K562 (cell line): ENCODE data around the gene DARS2. TPM values are rescaled to one million over a fixed set of nuclear protein-coding genes. Genes with fewer than 3 reads are reported as not detected.

ENCODE experiments used
- HDGF ChIP-seq: fragments of 450-650 bp; IDR thresholded peaks from 2 replicates; pipeline ENCODE4 v1.6.1; 2016
- HMG20B ChIP-seq: fragments of 250-450 bp; sonication (Bioruptor Pico); IDR thresholded peaks from 2 replicates; pipeline ENCODE4 v1.5.0; 2021; ENCODE audit warnings: mild to moderate bottlenecking
- POLR2B ChIP-seq: fragments of 450-650 bp; IDR thresholded peaks from 2 replicates; pipeline ENCODE4 v1.6.1; 2018; ENCODE audit warnings: low read depth; ENCODE audit not compliant: partially characterized antibody
- SIN3A ChIP-seq, 2 experiments: fragments of 150-350 bp in 1 of 2; IDR thresholded peaks; 2 replicates each; pipeline ENCODE4 v1.6.1; 2011 to 2016; ENCODE audit warnings: borderline replicate concordance in 2 of 2, low read depth in 2 of 2, low read length in 2 of 2, mild to moderate bottlenecking in 2 of 2, moderate library complexity in 2 of 2; ENCODE audit not compliant: control insufficient read depth in 1 of 2
- SMAD2 ChIP-seq: fragments of 150-350 bp; IDR thresholded peaks from 2 replicates; pipeline ENCODE4 v1.6.1; 2014; ENCODE audit warnings: low read depth, mild to moderate bottlenecking, low read length
- SRSF9 ChIP-seq: fragments of 200-400 bp; formaldehyde crosslinking; IDR thresholded peaks from 2 replicates; pipeline ENCODE4 v1.6.1; 2017; ENCODE audit warnings: low read depth, low read length, borderline replicate concordance
- ZKSCAN8 ChIP-seq: fragments of 200-800 bp; sonication (Bioruptor generic); IDR thresholded peaks from 2 replicates; pipeline ENCODE4 v1.6.1; 2016; ENCODE audit warnings: missing genetic modification characterization, missing compliant biosample characterization
- polyA plus RNA-seq, 8 experiments: library from polyadenylated mRNA; depleted of rRNA in 4 of 8; stranded (reverse) in 5 of 8; unstranded in 3 of 8; fragments of >200 nt; fragmentation: Nextera tagmentation in 2 of 8; fragmentation: Illumina TruSeq in 1 of 8; extraction: Ambion mirVana in 2 of 8; extraction: Trizol in 1 of 8; gene quantifications; 2 replicates each; pipeline versions ENCODE4 v1.2.1 to v1.2.3, GENCODE V29; 2011 to 2014; ENCODE audit warnings: inconsistent platforms in 1 of 8, missing spikeins in 1 of 8
- total RNA-seq, 7 experiments: library from RNA; depleted of rRNA in 6 of 7; stranded (reverse); fragments of >200 nt in 6 of 7; fragmentation: Illumina TruSeq in 2 of 7; extraction: Trizol in 2 of 7; gene quantifications; 2 replicates each; pipeline versions ENCODE4 v1.2.1 to v1.2.3, GENCODE V29; 2011 to 2021; ENCODE audit warnings: low replicate concordance in 1 of 7
- TF ChIP-seq, protein P1 (sequence below): conservative IDR thresholded peaks from 2 replicates; pipeline ENCODE4 v1.6.1; 2011; ENCODE audit warnings: low read depth, mild to moderate bottlenecking, low read length; ENCODE audit not compliant: control insufficient read depth
- TF ChIP-seq, protein P2 (sequence below): fragments of 200-600 bp; sonication (generic); IDR thresholded peaks from one replicate; pipeline ENCODE4 v1.6.1; 2012; ENCODE audit warnings: mild to moderate bottlenecking, low read depth, low read length, inconsistent platforms
- TF ChIP-seq, protein P3 (sequence below): sonication (generic); formaldehyde crosslinking; IDR thresholded peaks from 2 replicates; pipeline ENCODE4 v1.9.0; 2022; ENCODE audit warnings: mild to moderate bottlenecking, missing genetic modification reagents
- TF ChIP-seq, protein P4 (sequence below), 2 experiments: IDR thresholded peaks in 1 of 2; conservative IDR thresholded peaks in 1 of 2; 2 replicates each; pipeline ENCODE4 v1.6.1; 2016; ENCODE audit warnings: low read depth in 2 of 2, mild to moderate bottlenecking in 1 of 2, missing compliant biosample characterization in 1 of 2, missing genetic modification characterization in 1 of 2, moderate library complexity in 1 of 2

Gene DARS2
- total and polyA plus RNA-seq, 9 of the 15 experiments (the other 6 are each of a cell fraction or from before 2014, with no cell fraction given): 36.4 to 96.7 (median 68.6) TPM

DNA sequence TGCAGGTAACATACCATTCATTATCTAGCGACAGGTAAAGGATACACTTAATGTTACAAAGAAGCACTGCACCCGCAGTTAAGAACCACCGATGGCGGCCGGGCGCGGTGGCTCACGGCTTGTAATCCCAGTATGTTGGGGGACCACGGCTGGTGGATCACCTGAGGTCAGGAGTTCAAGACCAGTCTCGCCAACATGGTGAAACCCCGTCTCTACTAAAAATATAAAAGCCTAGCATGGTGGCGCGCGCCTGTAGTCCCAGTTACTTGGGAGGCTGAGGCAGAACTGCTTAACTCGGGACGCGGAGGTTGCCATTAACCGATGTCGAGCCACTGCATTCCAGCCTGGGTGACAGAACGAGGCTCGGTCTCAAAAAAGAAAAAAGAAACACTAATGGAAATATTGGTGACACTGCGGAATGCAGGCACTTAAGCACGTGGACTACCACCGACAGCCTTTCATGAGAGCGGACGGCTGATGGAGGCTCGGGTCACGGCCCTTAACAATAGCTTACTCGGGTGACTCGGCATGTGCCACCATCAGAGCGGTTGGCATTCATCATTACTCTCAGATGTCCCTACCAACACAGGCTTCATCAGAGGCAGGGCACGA, 42.8 kb downstream of the DARS2 start (continued):
- TF ChIP-seq ZKSCAN8 (CRISPR knock-in tag): no peak
- TF ChIP-seq HMG20B (CRISPR knock-in tag): no peak
- peak in 1 of 2 experiments; percentile 66; a peak in 2 of 4 replicates for TF ChIP-seq SIN3A (IDR thresholded peaks at IDR 0.05; ENCODE audit: borderline replicate concordance in 2 of 2, control insufficient read depth in 1 of 2, low read depth in 2 of 2, low read length in 2 of 2)
- TF ChIP-seq POLR2B: no peak
- TF ChIP-seq, protein P1, sequence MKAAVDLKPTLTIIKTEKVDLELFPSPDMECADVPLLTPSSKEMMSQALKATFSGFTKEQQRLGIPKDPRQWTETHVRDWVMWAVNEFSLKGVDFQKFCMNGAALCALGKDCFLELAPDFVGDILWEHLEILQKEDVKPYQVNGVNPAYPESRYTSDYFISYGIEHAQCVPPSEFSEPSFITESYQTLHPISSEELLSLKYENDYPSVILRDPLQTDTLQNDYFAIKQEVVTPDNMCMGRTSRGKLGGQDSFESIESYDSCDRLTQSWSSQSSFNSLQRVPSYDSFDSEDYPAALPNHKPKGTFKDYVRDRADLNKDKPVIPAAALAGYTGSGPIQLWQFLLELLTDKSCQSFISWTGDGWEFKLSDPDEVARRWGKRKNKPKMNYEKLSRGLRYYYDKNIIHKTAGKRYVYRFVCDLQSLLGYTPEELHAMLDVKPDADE: no peak; the same call in 1 of the 2 replicates
- TF ChIP-seq, protein P2, sequence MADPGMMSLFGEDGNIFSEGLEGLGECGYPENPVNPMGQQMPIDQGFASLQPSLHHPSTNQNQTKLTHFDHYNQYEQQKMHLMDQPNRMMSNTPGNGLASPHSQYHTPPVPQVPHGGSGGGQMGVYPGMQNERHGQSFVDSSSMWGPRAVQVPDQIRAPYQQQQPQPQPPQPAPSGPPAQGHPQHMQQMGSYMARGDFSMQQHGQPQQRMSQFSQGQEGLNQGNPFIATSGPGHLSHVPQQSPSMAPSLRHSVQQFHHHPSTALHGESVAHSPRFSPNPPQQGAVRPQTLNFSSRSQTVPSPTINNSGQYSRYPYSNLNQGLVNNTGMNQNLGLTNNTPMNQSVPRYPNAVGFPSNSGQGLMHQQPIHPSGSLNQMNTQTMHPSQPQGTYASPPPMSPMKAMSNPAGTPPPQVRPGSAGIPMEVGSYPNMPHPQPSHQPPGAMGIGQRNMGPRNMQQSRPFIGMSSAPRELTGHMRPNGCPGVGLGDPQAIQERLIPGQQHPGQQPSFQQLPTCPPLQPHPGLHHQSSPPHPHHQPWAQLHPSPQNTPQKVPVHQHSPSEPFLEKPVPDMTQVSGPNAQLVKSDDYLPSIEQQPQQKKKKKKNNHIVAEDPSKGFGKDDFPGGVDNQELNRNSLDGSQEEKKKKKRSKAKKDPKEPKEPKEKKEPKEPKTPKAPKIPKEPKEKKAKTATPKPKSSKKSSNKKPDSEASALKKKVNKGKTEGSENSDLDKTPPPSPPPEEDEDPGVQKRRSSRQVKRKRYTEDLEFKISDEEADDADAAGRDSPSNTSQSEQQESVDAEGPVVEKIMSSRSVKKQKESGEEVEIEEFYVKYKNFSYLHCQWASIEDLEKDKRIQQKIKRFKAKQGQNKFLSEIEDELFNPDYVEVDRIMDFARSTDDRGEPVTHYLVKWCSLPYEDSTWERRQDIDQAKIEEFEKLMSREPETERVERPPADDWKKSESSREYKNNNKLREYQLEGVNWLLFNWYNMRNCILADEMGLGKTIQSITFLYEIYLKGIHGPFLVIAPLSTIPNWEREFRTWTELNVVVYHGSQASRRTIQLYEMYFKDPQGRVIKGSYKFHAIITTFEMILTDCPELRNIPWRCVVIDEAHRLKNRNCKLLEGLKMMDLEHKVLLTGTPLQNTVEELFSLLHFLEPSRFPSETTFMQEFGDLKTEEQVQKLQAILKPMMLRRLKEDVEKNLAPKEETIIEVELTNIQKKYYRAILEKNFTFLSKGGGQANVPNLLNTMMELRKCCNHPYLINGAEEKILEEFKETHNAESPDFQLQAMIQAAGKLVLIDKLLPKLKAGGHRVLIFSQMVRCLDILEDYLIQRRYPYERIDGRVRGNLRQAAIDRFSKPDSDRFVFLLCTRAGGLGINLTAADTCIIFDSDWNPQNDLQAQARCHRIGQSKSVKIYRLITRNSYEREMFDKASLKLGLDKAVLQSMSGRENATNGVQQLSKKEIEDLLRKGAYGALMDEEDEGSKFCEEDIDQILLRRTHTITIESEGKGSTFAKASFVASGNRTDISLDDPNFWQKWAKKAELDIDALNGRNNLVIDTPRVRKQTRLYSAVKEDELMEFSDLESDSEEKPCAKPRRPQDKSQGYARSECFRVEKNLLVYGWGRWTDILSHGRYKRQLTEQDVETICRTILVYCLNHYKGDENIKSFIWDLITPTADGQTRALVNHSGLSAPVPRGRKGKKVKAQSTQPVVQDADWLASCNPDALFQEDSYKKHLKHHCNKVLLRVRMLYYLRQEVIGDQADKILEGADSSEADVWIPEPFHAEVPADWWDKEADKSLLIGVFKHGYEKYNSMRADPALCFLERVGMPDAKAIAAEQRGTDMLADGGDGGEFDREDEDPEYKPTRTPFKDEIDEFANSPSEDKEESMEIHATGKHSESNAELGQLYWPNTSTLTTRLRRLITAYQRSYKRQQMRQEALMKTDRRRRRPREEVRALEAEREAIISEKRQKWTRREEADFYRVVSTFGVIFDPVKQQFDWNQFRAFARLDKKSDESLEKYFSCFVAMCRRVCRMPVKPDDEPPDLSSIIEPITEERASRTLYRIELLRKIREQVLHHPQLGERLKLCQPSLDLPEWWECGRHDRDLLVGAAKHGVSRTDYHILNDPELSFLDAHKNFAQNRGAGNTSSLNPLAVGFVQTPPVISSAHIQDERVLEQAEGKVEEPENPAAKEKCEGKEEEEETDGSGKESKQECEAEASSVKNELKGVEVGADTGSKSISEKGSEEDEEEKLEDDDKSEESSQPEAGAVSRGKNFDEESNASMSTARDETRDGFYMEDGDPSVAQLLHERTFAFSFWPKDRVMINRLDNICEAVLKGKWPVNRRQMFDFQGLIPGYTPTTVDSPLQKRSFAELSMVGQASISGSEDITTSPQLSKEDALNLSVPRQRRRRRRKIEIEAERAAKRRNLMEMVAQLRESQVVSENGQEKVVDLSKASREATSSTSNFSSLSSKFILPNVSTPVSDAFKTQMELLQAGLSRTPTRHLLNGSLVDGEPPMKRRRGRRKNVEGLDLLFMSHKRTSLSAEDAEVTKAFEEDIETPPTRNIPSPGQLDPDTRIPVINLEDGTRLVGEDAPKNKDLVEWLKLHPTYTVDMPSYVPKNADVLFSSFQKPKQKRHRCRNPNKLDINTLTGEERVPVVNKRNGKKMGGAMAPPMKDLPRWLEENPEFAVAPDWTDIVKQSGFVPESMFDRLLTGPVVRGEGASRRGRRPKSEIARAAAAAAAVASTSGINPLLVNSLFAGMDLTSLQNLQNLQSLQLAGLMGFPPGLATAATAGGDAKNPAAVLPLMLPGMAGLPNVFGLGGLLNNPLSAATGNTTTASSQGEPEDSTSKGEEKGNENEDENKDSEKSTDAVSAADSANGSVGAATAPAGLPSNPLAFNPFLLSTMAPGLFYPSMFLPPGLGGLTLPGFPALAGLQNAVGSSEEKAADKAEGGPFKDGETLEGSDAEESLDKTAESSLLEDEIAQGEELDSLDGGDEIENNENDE: no peak
- TF ChIP-seq, protein P3, sequence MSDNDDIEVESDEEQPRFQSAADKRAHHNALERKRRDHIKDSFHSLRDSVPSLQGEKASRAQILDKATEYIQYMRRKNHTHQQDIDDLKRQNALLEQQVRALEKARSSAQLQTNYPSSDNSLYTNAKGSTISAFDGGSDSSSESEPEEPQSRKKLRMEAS: peak; percentile 89
- TF ChIP-seq HDGF: 0 out of 2 replicates have a peak, but pooled peaks have one; percentile 28
- no peak for TF ChIP-seq SRSF9
- TF ChIP-seq SMAD2: no peak
- TF ChIP-seq, protein P4, sequence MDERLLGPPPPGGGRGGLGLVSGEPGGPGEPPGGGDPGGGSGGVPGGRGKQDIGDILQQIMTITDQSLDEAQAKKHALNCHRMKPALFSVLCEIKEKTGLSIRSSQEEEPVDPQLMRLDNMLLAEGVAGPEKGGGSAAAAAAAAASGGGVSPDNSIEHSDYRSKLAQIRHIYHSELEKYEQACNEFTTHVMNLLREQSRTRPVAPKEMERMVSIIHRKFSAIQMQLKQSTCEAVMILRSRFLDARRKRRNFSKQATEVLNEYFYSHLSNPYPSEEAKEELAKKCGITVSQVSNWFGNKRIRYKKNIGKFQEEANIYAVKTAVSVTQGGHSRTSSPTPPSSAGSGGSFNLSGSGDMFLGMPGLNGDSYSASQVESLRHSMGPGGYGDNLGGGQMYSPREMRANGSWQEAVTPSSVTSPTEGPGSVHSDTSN (CRISPR knock-in tag; IDR thresholded peaks at IDR 0.05; ENCODE audit: low read depth): no peak
- TF ChIP-seq, protein P4 (tag; conservative IDR thresholded peaks at IDR 0.05; ENCODE audit: low read depth): no peak
